Kidney glomerular epithelial cell (primary cell): ENCODE measurements around the gene QARS1.

Experiments
- DNase-seq: peaks from one replicate; lab custom pipeline; 2025; lab: John Stamatoyannopoulos, UW

Gene QARS1

GRCh38 chr3:49053543-49053942, 51.0 kb downstream of the QARS1 start:
- no peak for DNase-seq
